Trophoblast cell (in vitro differentiated cells and primary cell): ENCODE results near the gene SECISBP2L.
A peak's percentile ranks its signal among the peaks of the same experiment; 100 is the strongest.

ENCODE experiments used
- DNase-seq, 2 donors: peaks; one replicate each; pipeline ENCODE4 v3.0.0-alpha.2; 2016
- H2AFZ ChIP-seq: 2 replicates; pipeline ENCODE4 v1.6.1; 2013; ENCODE audit warnings: low read length, moderate library complexity, mild to moderate bottlenecking; ENCODE audit not compliant: insufficient read depth, poor library complexity
- H2AK5ac ChIP-seq: 2 replicates; pipeline ENCODE4 v1.6.1; 2013; ENCODE audit warnings: mild to moderate bottlenecking, low read length
- H2BK120ac ChIP-seq: 2 replicates; pipeline ENCODE4 v1.6.1; 2013; ENCODE audit warnings: low read length, mild to moderate bottlenecking, moderate library complexity; ENCODE audit not compliant: insufficient read depth, poor library complexity
- H2BK12ac ChIP-seq: 2 replicates; pipeline ENCODE4 v1.6.1; 2013; ENCODE audit warnings: mild to moderate bottlenecking, low read length, moderate library complexity
- H2BK5ac ChIP-seq: 2 replicates; pipeline ENCODE4 v1.6.1; 2013; ENCODE audit warnings: low read length, low read depth, moderate library complexity, mild to moderate bottlenecking; ENCODE audit not compliant: poor library complexity
- H3K14ac ChIP-seq: 2 replicates; pipeline ENCODE4 v1.6.1; 2013; ENCODE audit warnings: mild to moderate bottlenecking, low read length
- H3K18ac ChIP-seq: 2 replicates; pipeline ENCODE4 v1.6.1; 2013; ENCODE audit warnings: mild to moderate bottlenecking, low read length
- H3K23ac ChIP-seq: 2 replicates; pipeline ENCODE4 v1.6.1; 2013; ENCODE audit warnings: low read length
- H3K27ac ChIP-seq: 2 replicates; pipeline ENCODE4 v1.5.1; 2013; ENCODE audit warnings: low read depth, mild to moderate bottlenecking, inconsistent platforms, low read length, moderate library complexity
- H3K27me3 ChIP-seq: 2 replicates; pipeline ENCODE4 v1.6.1; 2013; ENCODE audit warnings: inconsistent platforms, mild to moderate bottlenecking, low read length, moderate library complexity; ENCODE audit not compliant: insufficient read depth
- H3K36me3 ChIP-seq, 2 experiments: 1 replicate in 1 of 2; 2 replicates in 1 of 2; pipeline ENCODE4 v1.6.1; 2013; ENCODE audit warnings: low read length in 2 of 2, mild to moderate bottlenecking in 2 of 2, moderate library complexity in 1 of 2; ENCODE audit not compliant: insufficient read depth in 2 of 2, control insufficient read depth in 1 of 2
- H3K4ac ChIP-seq: 2 replicates; pipeline ENCODE4 v1.6.1; 2013; ENCODE audit warnings: low read depth, mild to moderate bottlenecking, low read length, moderate library complexity
- H3K4me1 ChIP-seq, 2 experiments: 1 replicate in 1 of 2; 2 replicates in 1 of 2; pipeline ENCODE4 v1.6.1; 2013; ENCODE audit warnings: low read length in 2 of 2, mild to moderate bottlenecking in 2 of 2, moderate library complexity in 1 of 2; ENCODE audit not compliant: insufficient read depth in 2 of 2, control insufficient read depth in 1 of 2
- H3K4me2 ChIP-seq: 2 replicates; pipeline ENCODE4 v1.6.1; 2013; ENCODE audit warnings: inconsistent platforms, mild to moderate bottlenecking, low read length, moderate library complexity
- H3K4me3 ChIP-seq: 2 replicates; pipeline ENCODE4 v1.5.1; 2013; ENCODE audit warnings: mild to moderate bottlenecking, low read depth, low read length, inconsistent platforms
- H3K79me1 ChIP-seq: one replicate; pipeline ENCODE4 v1.6.1; 2013; ENCODE audit warnings: low read length
- H3K79me2 ChIP-seq: 2 replicates; pipeline ENCODE4 v1.6.1; 2013; ENCODE audit warnings: low read length, mild to moderate bottlenecking; ENCODE audit not compliant: control insufficient read depth, insufficient read depth, poor library complexity
- H3K9ac ChIP-seq: 2 replicates; pipeline ENCODE4 v1.6.1; 2013; ENCODE audit warnings: mild to moderate bottlenecking, low read length
- H3K9me3 ChIP-seq: 2 replicates; pipeline ENCODE4 v1.6.1; 2013; ENCODE audit warnings: low read depth, mild to moderate bottlenecking, control low read depth, inconsistent platforms, low read length; ENCODE audit not compliant: insufficient read depth
- H4K12ac ChIP-seq: 2 replicates; pipeline ENCODE4 v1.6.1; 2013; ENCODE audit warnings: low read depth, mild to moderate bottlenecking, low read length, moderate library complexity
- H4K8ac ChIP-seq: 2 replicates; pipeline ENCODE4 v1.6.1; 2013; ENCODE audit warnings: low read depth, mild to moderate bottlenecking, low read length, moderate library complexity
- H4K91ac ChIP-seq: one replicate; pipeline ENCODE4 v1.6.1; 2013; ENCODE audit warnings: low read depth, mild to moderate bottlenecking, low read length, moderate library complexity
- WGBS: extraction: QIAGEN DNeasy Blood & Tissue Kit; methylation state at CpG from one replicate; pipeline ENCODE4 v1.1.7; 2013; ENCODE audit warnings: missing lambda C conversion rate; ENCODE audit not compliant: insufficient read length, insufficient coverage; ENCODE audit errors: extremely low coverage; 5-methylcytosine and 5-hydroxymethylcytosine counted together

The SECISBP2L gene

GRCh38 chr15:49044002-49044401, 2.2 kb downstream of the SECISBP2L start:
- no peak overlapping the region for H3K18ac ChIP-seq
- H2AFZ ChIP-seq: no peak overlapping the region
- no peak for DNase-seq
- H4K8ac ChIP-seq: no peak overlapping the region
- H3K27ac ChIP-seq: no peak overlapping the region
- no peak overlapping the region for H4K12ac ChIP-seq
- H2BK5ac ChIP-seq: no peak overlapping the region
- no CpG with 5 or more reads among the region's 3 CpGs for WGBS
- peaks cover 11% of the 10 kb centered on the region for H3K79me2 ChIP-seq
- H2BK120ac ChIP-seq: no peak overlapping the region
- H3K36me3 ChIP-seq: peaks cover 0 to 5% of the 10 kb centered on the region in 2 experiments
- no peak overlapping the region for H3K4me2 ChIP-seq
- H3K14ac ChIP-seq: no peak overlapping the region
- H3K9me3 ChIP-seq: no peaks in the 10 kb centered on the region
- no peaks in the 10 kb centered on the region for H3K4me1 ChIP-seq
- peaks cover 5% of the 10 kb centered on the region for H3K79me1 ChIP-seq
- no peak overlapping the region for H2AK5ac ChIP-seq
- no peak overlapping the region for H3K23ac ChIP-seq
- H3K4ac ChIP-seq: no peak overlapping the region
- H3K9ac ChIP-seq: no peak overlapping the region
- H2BK12ac ChIP-seq: no peak overlapping the region
- no peaks in the 10 kb centered on the region for H3K27me3 ChIP-seq
- no peak overlapping the region for H3K4me3 ChIP-seq
- no peak overlapping the region for H4K91ac ChIP-seq

GRCh38 chr15:49042165-49042564, 4.1 kb downstream of the SECISBP2L start:
- Histone ChIP-seq H2BK120ac (no peak overlapping the region), H2AFZ (no peak overlapping the region), H4K8ac (no peak overlapping the region), H3K9me3 (no peaks in the 10 kb centered on the region), H2BK12ac (no peak overlapping the region), H3K27ac (no peak overlapping the region), H4K12ac (no peak overlapping the region), H2BK5ac (no peak overlapping the region), H4K91ac (no peak overlapping the region), H3K4me2 (no peak overlapping the region), H3K9ac (no peak overlapping the region), H3K79me1 (peaks cover 5% of the 10 kb centered on the region), H3K79me2 (peaks cover 11% of the 10 kb centered on the region), H2AK5ac (no peak overlapping the region), H3K23ac (no peak overlapping the region), H3K27me3 (no peaks in the 10 kb centered on the region), H3K18ac (peak overlapping the region; percentile 30), H3K4ac (peak overlapping the region; percentile 84), H3K36me3 (peaks cover 0 to 5% of the 10 kb centered on the region in 2 experiments), H3K4me1 (no peaks in the 10 kb centered on the region), H3K14ac (no peak overlapping the region), H3K4me3 (no peak overlapping the region)
- no peak for DNase-seq

- H3K27me3 ChIP-seq: no peaks in the 10 kb centered on the region
- H4K8ac ChIP-seq: no peak overlapping the region
- DNase-seq: no peak
- H3K36me3 ChIP-seq: peaks cover 0 to 5% of the 10 kb centered on the region in 2 experiments
- H2BK5ac ChIP-seq: no peak overlapping the region
- H2BK12ac ChIP-seq: no peak overlapping the region
- H3K79me1 ChIP-seq: peaks cover 5% of the 10 kb centered on the region
- H3K9me3 ChIP-seq: no peaks in the 10 kb centered on the region
- H4K91ac ChIP-seq: no peak overlapping the region
- no peak overlapping the region for H2BK120ac ChIP-seq
- no peak overlapping the region for H3K4me2 ChIP-seq
- H3K14ac ChIP-seq: no peak overlapping the region
- H3K18ac ChIP-seq: no peak overlapping the region
- H2AK5ac ChIP-seq: no peak overlapping the region
- H3K4ac ChIP-seq: peak overlapping the region; percentile 93
- H3K4me1 ChIP-seq: no peaks in the 10 kb centered on the region
- no peak overlapping the region for H4K12ac ChIP-seq
- H2AFZ ChIP-seq: no peak overlapping the region
- no peak overlapping the region for H3K9ac ChIP-seq
- H3K79me2 ChIP-seq: peaks cover 11% of the 10 kb centered on the region
- no CpG with 5 or more reads among the region's 5 CpGs for WGBS
- H3K4me3 ChIP-seq: no peak overlapping the region
- H3K27ac ChIP-seq: no peak overlapping the region
- H3K23ac ChIP-seq: no peak overlapping the region
Measured at GRCh38 chr15:49041426-49041825, 4.8 kb downstream of the SECISBP2L start.

- peaks cover 5% of the 10 kb centered on the region for H3K79me2 ChIP-seq
- H2AK5ac ChIP-seq: no peak overlapping the region
- no peak overlapping the region for H2BK12ac ChIP-seq
- H3K23ac ChIP-seq: no peak overlapping the region
- no peak overlapping the region for H2BK5ac ChIP-seq
- no peak for DNase-seq
- no peak overlapping the region for H4K91ac ChIP-seq
- no peak overlapping the region for H3K4me3 ChIP-seq
- H3K4ac ChIP-seq: no peak overlapping the region
- no peak overlapping the region for H3K14ac ChIP-seq
- H3K18ac ChIP-seq: no peak overlapping the region
- H2AFZ ChIP-seq: no peak overlapping the region
- H3K4me1 ChIP-seq: no peaks in the 10 kb centered on the region
- no peak overlapping the region for H3K27ac ChIP-seq
- no peaks in the 10 kb centered on the region for H3K9me3 ChIP-seq
- H3K4me2 ChIP-seq: no peak overlapping the region
- H3K27me3 ChIP-seq: no peaks in the 10 kb centered on the region
- no peaks in the 10 kb centered on the region for H3K79me1 ChIP-seq
- no peak overlapping the region for H4K8ac ChIP-seq
- H3K9ac ChIP-seq: no peak overlapping the region
- no peak overlapping the region for H2BK120ac ChIP-seq
- H4K12ac ChIP-seq: no peak overlapping the region
- H3K36me3 ChIP-seq: peaks cover 5 to 7% of the 10 kb centered on the region in 2 experiments
Measured at GRCh38 chr15:49040151-49040550, 6.1 kb downstream of the SECISBP2L start.

- H3K14ac ChIP-seq: no peak overlapping the region
- no peak overlapping the region for H4K91ac ChIP-seq
- H3K4me3 ChIP-seq: no peak overlapping the region
- no peak overlapping the region for H4K12ac ChIP-seq
- no peak overlapping the region for H2AK5ac ChIP-seq
- no peak overlapping the region for H3K4me2 ChIP-seq
- peaks cover 5% of the 10 kb centered on the region for H3K79me2 ChIP-seq
- no peak overlapping the region for H2BK12ac ChIP-seq
- H3K9me3 ChIP-seq: no peaks in the 10 kb centered on the region
- peaks cover 8 to 11% of the 10 kb centered on the region in 2 experiments for H3K36me3 ChIP-seq
- no peak overlapping the region for H3K23ac ChIP-seq
- H3K9ac ChIP-seq: no peak overlapping the region
- H2AFZ ChIP-seq: no peak overlapping the region
- H3K4ac ChIP-seq: no peak overlapping the region
- no peak for DNase-seq
- H2BK120ac ChIP-seq: no peak overlapping the region
- no peaks in the 10 kb centered on the region for H3K79me1 ChIP-seq
- H4K8ac ChIP-seq: no peak overlapping the region
- no peak overlapping the region for H3K27ac ChIP-seq
- H3K4me1 ChIP-seq: no peaks in the 10 kb centered on the region
- H3K27me3 ChIP-seq: no peaks in the 10 kb centered on the region
- H3K18ac ChIP-seq: no peak overlapping the region
- no peak overlapping the region for H2BK5ac ChIP-seq
Measured at GRCh38 chr15:49038382-49038781, 7.9 kb downstream of the SECISBP2L start.
